GM21515 (cell line): ENCODE measurements around the gene CARD11.

Source experiments
- ATAC-seq: cut with Tn5 transposase; IDR thresholded peaks from one replicate; pipeline ENCODE4 v1.9.1; 2021; ENCODE audit not compliant: unreplicated experiment

CARD11 gene

DNA sequence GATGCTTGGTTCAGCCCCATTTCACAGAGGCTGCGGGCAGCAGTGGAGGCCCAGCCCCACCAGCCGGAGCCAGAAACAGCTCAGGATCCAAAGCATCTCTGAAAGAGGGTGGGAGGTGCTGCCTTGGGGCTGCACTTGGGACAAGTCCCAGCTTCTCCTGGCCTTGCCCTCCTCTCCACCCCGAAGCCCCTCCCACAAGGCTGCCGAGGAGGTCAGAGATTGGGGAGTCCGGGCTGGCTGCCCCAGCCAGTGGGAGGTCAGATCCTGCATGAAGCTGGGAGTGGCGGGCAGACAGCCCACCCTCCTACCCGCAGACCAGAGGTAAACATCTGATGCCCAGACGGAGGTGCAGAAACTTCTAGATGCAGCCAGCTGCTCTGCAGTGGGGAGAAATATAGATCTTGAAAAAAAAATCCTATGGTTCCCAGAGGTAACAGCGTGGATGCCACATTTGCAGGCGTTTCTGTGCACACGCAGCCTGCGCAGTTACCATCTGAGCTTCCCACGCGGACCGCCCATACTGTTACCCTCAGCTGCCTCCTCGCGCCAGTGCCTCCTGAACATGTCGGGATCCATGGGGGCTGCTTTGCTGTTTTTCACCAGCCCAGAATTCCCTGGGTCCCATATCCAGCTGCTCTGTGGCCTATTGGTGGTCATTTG, 162.7 kb downstream of the CARD11 start:
- no peak for ATAC-seq

DNA sequence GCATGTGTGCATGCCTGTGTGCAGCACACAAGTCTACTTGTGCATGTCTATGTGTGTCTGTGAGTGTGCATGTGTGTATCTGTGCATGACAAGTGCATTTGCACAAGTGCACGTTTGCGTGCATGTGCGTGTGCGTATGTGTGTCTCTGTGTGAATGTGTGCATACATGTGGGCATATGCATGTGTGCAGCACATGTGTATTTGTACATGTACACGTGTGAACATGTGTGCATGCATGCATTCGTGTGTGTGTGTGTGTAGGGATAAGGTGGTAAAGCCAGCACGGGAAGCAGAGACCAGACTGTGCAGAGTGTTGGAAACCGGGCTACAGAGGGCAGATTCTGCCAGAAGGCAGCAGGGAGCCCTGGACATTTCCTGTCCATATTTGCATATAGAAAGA, 163.6 kb downstream of the CARD11 start:
- no peak for ATAC-seq

DNA sequence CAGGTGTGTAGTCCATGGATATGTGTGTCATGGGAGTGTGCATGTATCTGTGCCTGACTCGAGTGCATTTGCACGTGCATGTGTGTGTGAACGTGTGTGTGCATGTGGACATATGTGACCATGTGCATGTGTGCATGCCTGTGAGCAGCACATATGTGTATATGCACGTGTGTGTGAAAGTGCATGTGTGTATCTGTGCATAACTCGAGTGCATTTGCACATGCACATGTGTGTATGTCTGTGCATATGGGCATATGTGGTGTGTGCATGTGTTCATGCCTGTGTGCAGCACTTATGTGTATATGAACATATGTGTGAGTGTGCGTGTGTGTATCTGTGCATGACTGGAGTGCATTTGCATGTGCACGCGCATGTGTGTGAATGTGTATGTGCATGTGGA, 164.3 kb downstream of the CARD11 start:
- no peak for ATAC-seq

DNA sequence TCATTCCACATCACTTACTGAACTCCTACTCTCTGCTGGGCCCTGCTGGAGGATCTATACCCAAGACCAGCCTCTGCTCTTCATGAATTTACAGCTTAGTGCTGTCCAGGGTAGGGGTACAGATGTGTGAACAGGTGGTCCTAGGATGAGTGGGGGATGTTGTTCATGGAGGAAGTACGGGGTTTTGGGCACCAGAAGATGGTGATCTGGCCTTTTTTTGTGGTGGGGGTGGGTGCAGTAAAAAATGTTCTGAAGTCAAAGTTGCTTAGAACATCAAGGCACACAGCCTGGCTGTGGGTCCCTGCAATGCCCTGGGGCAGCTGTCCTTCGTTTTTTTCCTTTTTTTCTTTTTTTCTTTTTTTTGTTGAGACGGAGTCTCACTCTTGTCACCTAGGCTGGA, 165.4 kb downstream of the CARD11 start:
- no peak for ATAC-seq

DNA sequence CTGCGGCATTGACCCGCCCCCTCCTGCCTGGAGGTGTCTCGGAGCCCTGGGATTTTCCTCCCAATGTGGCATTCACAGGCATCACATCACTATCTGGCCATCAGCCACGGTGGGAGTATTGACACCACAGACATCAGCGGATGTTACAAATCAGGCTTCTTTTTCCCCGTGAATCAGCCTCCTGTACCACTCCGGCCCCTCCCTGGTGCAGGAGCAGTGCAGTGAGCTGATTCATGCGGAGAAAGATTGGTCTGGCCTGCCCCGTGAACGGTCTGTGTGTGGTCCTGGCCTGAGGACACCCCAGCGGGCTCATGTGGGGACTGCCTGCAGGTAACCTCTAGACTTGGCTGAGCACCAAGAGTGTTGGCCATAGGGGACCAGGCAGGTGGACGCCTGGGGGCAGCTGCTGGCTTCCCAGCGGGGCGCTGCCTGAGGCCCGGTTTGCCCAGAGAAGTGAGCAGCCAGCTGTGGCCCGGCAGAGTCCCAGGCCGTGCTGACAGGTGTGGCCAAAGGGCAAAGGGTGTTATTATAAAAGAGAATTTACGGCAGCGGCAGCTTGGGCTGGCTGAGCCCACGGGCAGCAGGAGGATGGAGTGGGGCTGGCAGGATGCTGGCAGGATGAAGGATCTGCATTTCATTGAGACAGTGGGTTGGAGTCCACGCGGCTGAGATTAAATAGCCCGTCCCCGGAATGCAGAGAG, 167.5 kb downstream of the CARD11 start:
- no peak for ATAC-seq

GRCh38 chr7:2873686-2874551, 169.7 kb downstream of the CARD11 start:
- no peak for ATAC-seq

GRCh38 chr7:2873146-2873545, 170.5 kb downstream of the CARD11 start:
- no peak for ATAC-seq

GRCh38 chr7:2872296-2872874, 171.3 kb downstream of the CARD11 start:
- no peak for ATAC-seq

DNA sequence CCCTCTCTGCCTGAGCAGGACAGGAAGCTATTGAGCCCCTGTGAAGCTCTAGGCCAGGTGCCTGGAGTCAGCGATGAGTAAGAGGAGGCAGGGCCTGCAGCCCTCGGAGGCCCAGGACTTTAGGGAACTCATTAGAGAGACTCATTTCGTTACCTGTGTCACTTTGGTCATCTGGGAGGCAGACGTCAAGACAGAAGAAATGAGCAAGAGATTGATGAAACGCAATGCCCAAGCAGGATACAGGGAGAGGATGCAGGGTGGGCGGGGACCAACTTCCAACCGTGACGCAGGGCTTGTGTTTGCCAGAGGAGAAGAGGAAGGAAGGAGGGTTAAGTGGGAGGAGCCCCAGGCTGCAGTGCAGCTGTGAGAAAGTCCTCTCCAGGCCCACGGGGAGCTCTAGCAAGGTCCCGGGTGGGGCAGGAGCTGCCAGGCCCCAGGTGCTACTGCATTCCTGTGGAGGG, 173.2 kb downstream of the CARD11 start:
- peak; percentile 45 for ATAC-seq

DNA sequence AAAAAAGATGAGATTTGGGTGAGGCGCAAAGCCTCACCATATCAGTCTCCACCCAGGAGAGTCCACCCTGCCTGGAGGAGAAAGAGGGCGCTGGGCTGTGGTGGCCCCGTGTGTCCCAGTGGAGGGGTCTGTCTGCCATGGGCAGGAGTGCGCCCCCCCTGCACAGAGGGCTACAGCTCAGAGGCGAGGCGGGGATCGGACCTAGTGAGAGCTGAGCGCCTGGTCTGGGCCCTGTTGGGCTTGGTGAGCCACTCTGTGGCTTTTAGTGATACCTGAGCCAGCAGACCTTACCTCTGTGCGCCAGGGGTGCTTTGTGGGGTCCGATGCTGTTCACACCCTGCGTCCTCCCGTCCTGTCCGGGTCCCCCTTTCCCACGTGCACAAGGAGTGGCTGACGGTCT, 173.7 kb downstream of the CARD11 start:
- ATAC-seq: no peak

- ATAC-seq: no peak
Observed at GRCh38 chr7:2866601-2867000, 177.1 kb downstream of the CARD11 start.

DNA sequence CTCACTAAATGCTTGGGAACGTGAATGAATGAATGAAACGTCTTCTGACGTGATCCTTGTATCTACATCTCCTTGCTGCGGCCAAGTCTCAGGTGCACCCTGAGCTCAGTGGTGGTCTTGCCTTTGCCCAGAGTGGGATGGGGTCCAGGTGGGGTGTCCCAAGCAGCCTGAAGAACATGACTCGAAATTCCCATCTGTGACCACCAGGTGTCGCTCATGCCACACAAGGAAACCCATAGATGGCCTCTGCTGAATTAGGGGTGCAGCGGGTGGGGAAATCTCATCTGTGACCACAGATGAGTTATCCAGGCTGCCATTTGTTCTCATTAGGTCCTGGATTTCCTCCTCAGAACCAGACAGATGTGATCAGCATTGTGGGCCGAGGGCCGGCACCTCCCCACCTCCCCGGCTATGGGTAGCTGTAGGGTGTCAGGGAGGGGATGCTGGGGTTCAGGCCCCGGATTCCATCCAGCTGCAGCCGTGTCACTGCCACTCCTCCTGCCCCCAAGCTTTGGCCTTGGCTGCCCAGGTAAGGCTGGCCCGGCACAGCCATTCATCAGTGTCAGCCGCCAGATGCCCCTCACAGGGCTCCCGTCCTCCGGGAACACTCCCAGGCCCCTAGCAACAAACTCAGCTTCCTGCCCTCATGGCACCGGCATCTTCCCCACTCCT, 178.5 kb downstream of the CARD11 start:
- ATAC-seq: no peak

GRCh38 chr7:2864204-2864985, 179.3 kb downstream of the CARD11 start:
- no peak for ATAC-seq

DNA sequence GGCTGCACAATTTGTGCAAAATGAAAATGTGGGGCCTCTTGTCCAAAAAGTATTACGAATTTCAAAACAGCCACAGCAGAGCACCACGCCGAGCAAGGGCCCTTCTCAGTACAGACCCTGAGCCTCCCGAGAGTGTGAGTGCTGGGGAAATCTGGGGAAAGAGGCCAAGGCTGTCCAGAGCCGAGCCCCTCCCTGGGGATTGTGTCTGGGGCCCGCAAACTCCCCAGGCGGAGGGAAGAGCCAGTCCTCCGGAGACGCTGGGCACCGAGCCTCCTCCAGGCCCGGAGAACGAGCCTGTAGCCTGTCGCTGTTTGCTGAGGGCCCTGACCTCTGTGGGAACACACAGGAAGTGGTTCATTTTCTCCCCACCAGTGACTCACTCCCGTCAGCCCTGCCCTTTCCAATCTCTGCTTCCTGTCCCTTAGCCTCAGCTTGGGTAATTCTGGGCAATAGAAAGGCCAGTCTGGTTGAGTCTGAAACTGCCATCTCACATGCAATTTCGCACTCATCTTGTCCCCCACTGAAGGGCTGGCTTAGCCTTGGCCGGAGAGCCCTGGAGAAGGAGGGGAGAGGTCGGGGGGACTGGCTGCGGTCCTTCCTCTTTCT, 180.1 kb downstream of the CARD11 start:
- peak; percentile 91 for ATAC-seq

DNA sequence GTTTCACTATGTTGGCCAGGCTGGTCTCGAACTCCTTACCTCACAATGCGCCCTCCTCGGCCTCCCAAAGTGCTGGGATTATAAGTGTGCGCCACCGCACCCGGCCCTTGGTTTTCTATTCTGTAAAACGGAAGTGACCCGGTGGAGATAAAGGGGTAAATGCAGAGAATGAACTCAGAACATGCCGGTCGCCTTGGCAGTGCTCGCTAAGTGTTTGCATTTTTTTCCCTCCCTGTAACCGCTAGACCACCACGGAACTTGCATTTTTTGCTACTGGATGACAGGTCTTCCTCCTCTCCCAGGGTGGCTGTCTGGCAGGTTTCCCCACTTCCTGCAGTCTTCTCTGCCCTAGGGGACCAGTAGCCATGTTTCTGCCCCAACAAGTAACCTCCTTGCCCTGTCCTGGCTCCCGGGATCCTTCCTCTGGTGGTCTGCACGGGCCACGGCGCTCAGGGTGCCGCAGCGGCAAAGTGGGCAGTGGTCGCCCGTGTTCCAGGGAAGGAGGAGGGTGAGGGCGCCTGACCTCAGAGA, 180.8 kb downstream of the CARD11 start:
- ATAC-seq: peak; percentile 5

DNA sequence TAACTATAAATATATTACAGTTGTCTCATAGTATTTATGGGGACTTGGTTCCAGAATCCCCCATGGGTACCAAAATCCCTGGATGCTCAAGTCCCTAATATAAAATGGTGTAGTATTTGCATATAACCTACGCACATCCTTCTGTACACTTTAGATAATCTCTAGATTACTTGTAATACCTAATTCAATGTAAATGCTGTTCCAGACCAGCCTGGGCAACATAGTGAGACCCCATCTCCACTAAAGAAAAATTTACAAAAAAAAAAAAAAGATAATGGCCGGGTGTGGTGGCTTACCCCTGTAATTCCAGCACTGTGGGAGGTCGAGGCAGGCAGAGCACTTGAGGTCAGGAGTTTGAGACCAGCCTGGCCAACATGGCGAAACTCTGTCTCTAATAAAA, 182.2 kb downstream of the CARD11 start:
- ATAC-seq: no peak

GRCh38 chr7:2860627-2861133, 183.0 kb downstream of the CARD11 start:
- no peak for ATAC-seq

DNA sequence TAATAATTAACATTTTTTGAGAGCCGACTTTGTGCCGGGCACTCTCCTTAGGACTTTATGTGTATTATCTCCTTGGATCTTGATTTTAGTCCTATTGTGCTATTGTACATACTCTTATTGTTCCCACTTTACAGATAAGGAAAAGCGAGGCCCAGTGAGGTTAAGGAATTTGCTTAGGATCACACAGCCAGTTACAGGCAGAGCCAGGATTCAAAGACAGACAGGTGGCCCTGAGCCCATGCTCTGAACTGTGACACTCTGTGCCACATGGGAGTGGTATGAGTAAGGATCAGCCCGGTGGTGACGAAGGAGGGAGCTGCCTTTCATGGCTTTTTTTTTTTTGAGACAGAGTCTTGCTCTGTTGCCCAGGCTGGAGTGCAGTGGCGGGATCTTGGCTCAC, 183.7 kb downstream of the CARD11 start:
- no peak for ATAC-seq

DNA sequence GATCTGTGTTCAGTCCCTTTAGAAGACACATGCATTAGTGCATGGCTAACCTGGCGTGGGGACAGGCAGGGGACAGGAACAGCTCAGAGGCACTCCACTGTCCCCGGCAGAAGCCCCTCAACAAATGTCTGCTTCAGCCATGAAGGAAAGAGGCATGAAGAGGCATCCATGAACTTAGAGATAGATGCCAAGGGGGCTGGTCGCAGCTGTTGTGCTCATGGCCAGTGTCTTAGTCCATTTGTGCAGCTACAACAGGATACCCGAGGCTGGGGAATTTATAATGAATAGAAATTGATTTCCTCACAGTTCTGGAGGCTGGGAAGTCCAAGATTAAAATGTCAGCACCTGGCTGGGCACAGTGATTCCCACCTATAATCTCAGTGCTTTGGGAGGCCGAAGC, 185.0 kb downstream of the CARD11 start:
- ATAC-seq: no peak
